ENCODE results near the gene PCK1. TPM values are rescaled to one million over a fixed set of nuclear protein-coding genes. Genes with fewer than 3 reads are reported as not detected.

PCK1 gene
- total RNA-seq, 2 donors from 2014 or later, result not detected

DNA sequence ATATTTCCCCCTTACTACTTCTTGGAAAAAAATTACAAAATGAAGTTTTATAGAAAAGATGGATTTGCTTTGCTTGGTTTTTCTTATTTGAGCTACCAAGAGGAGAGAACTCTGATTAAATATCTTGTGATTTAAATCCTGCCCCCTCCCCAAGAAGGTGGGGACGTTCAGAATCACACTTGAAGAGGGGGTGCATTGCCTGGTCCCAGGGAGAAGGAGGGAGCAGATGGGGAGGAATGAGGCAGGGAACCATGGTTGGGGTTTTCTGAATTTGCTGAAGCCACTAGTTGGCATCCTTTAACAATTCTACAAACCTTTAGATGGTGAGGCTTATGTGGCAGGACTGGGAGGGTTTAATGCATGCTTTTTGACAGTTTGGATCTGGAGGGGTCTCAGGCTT lies 5.5 kb downstream of the PCK1 start:
- TF ChIP-seq, protein P1, sequence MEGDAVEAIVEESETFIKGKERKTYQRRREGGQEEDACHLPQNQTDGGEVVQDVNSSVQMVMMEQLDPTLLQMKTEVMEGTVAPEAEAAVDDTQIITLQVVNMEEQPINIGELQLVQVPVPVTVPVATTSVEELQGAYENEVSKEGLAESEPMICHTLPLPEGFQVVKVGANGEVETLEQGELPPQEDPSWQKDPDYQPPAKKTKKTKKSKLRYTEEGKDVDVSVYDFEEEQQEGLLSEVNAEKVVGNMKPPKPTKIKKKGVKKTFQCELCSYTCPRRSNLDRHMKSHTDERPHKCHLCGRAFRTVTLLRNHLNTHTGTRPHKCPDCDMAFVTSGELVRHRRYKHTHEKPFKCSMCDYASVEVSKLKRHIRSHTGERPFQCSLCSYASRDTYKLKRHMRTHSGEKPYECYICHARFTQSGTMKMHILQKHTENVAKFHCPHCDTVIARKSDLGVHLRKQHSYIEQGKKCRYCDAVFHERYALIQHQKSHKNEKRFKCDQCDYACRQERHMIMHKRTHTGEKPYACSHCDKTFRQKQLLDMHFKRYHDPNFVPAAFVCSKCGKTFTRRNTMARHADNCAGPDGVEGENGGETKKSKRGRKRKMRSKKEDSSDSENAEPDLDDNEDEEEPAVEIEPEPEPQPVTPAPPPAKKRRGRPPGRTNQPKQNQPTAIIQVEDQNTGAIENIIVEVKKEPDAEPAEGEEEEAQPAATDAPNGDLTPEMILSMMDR (conservative IDR thresholded peaks at IDR 0.05), result no peak
- Mint-ChIP-seq H3K9me3 (no peaks in the 10 kb centered on the region), H3K4me3 (no peak overlapping the region), H3K4me1 (no peaks in the 10 kb centered on the region), H3K36me3 (ENCODE audit: low read depth) (no peaks in the 10 kb centered on the region), H3K27me3 (ENCODE audit: insufficient read depth) (peaks cover 2% of the 10 kb centered on the region), H3K27ac (no peak overlapping the region)
- no peak overlapping the region for H3K27ac ChIP-seq (ENCODE audit: low read depth, low read length)
- H3K36me3 ChIP-seq (ENCODE audit: control insufficient read depth, insufficient read depth, low read length), result no peaks in the 10 kb centered on the region
- DNase-seq, result no peak
- H3K9ac ChIP-seq (ENCODE audit: extremely low read depth, low read length, poor library complexity, severe bottlenecking), result no peak overlapping the region
- H3K4me3 ChIP-seq (ENCODE audit: low read length), result no peak overlapping the region
- H3K4me1 ChIP-seq (ENCODE audit: control insufficient read depth, insufficient read depth, low read length), result no peaks in the 10 kb centered on the region
- no peaks in the 10 kb centered on the region for H3K27me3 ChIP-seq (ENCODE audit: control insufficient read depth, insufficient read depth, low read length, poor library complexity, severe bottlenecking)
- WGBS, 2 experiments (ENCODE audit: insufficient coverage in 1 of 2, insufficient read length in 1 of 2), result 54% methylated on average over 1 of the region's 1 CpG; no CpG with 5 or more reads in 1 of the 2 experiments
- no peaks in the 10 kb centered on the region for H3K9me3 ChIP-seq (ENCODE audit: control insufficient read depth, low read length)

DNA sequence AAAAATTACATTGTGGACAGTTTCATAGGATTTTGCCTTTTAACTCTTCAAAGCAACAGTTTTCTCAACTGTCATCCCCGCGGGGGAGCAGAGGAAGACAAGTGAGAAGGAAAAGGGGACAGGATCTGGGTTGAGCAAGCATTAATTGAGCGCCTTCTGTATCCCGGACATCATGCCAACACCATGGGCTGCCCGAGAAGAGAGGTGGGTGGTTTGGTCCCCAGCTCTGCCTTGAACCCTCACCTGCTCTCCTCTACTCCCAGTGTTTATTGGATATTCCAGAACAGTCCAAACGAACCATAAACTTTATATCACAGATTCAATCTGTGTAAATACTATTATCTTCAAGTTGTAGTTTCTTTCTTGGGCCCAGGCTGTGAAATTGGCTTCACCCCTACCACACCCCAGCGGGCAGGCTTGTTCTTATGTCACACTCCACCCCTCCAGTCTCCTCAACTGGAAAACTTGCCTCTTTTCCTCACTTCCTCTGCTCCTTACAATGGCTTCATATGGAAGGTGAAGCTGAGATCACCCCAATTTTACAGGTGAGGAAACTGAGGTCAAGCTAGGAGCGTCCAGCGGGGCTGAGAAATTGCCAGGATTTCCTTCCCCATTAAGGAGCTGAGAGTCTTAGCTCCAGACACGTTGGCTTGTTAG lies 6.0 kb downstream of the PCK1 start:
- TF ChIP-seq, protein P1 (conservative IDR thresholded peaks at IDR 0.05), result no peak
- no peak for DNase-seq
- Mint-ChIP-seq H3K27me3 (ENCODE audit: insufficient read depth) (peaks cover 2% of the 10 kb centered on the region), H3K4me3 (no peak overlapping the region), H3K9me3 (no peaks in the 10 kb centered on the region), H3K4me1 (no peaks in the 10 kb centered on the region), H3K27ac (no peak overlapping the region), H3K36me3 (ENCODE audit: low read depth) (no peaks in the 10 kb centered on the region)
- no peaks in the 10 kb centered on the region for H3K9me3 ChIP-seq (ENCODE audit: control insufficient read depth, low read length)
- no peak overlapping the region for H3K27ac ChIP-seq (ENCODE audit: low read depth, low read length)
- no peak overlapping the region for H3K4me3 ChIP-seq (ENCODE audit: low read length)
- H3K27me3 ChIP-seq (ENCODE audit: control insufficient read depth, insufficient read depth, low read length, poor library complexity, severe bottlenecking), result no peaks in the 10 kb centered on the region
- WGBS, 2 experiments (ENCODE audit: insufficient coverage in 1 of 2, insufficient read length in 1 of 2), result 86 to 94% methylated on average over 8 to 9 of the region's 10 CpGs
- no peaks in the 10 kb centered on the region for H3K4me1 ChIP-seq (ENCODE audit: control insufficient read depth, insufficient read depth, low read length)
- no peak overlapping the region for H3K9ac ChIP-seq (ENCODE audit: extremely low read depth, low read length, poor library complexity, severe bottlenecking)
- no peaks in the 10 kb centered on the region for H3K36me3 ChIP-seq (ENCODE audit: control insufficient read depth, insufficient read depth, low read length)

DNA sequence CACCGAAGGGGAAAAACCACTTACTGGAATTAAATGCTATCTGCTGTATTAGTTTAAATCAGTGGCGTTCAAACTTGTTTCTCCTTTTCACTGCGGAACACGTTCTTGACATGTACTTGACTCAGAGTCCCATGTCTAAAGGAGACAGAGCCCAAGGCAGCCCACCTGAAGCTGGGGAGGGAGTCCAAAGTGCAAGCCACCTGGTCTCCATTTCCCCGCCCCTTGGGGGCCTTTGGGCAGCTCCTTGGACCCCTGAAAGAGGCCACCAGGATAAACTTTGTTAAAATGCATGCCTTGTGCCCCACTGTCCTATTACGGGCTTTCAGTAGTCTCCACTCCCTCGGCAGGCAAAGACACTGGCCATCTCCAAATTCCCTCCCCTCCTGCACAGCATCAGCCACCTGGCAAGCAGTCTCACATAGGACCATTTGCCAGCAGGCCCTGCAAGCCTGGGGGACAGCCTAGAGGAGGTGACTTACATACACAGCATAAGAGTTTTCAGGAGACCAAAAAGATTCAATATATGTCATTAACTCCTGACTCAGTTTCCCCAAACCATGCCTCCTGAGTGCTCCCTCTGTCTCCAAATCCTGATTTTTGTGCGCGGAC lies 6.7 kb downstream of the PCK1 start:
- Histone ChIP-seq H3K36me3 (ENCODE audit: control insufficient read depth, insufficient read depth, low read length) (no peaks in the 10 kb centered on the region), H3K4me3 (ENCODE audit: low read length) (no peak overlapping the region), H3K9ac (ENCODE audit: extremely low read depth, low read length, poor library complexity, severe bottlenecking) (no peak overlapping the region), H3K9me3 (ENCODE audit: control insufficient read depth, low read length) (no peaks in the 10 kb centered on the region), H3K27ac (ENCODE audit: low read depth, low read length) (no peak overlapping the region), H3K27me3 (ENCODE audit: control insufficient read depth, insufficient read depth, low read length, poor library complexity, severe bottlenecking) (no peaks in the 10 kb centered on the region), H3K4me1 (ENCODE audit: control insufficient read depth, insufficient read depth, low read length) (no peaks in the 10 kb centered on the region)
- WGBS, 2 experiments (ENCODE audit: insufficient coverage in 1 of 2, insufficient read length in 1 of 2), result 92 to 93% methylated on average over 8 to 9 of the region's 9 CpGs
- no peaks in the 10 kb centered on the region for H3K4me1 Mint-ChIP-seq
- H3K9me3 Mint-ChIP-seq, result no peaks in the 10 kb centered on the region
- TF ChIP-seq, protein P1 (conservative IDR thresholded peaks at IDR 0.05), result no peak
- peaks cover 2% of the 10 kb centered on the region for H3K27me3 Mint-ChIP-seq (ENCODE audit: insufficient read depth)
- no peaks in the 10 kb centered on the region for H3K36me3 Mint-ChIP-seq (ENCODE audit: low read depth)
- H3K4me3 Mint-ChIP-seq, result no peak overlapping the region
- H3K27ac Mint-ChIP-seq, result no peak overlapping the region
- no peak for DNase-seq

Data from endodermal cell (in vitro differentiated cells).